ENCODE results near the gene NGFR. TPM values are rescaled to one million over a fixed set of nuclear protein-coding genes. Genes with fewer than 3 reads are reported as not detected.

Gene NGFR
- total RNA-seq, 1 experiment from 2014 or later: 2.7 TPM

- DNase-seq (ENCODE audit: low spot score): no peak
- in situ Hi-C loops (cut with HindIII; ENCODE audit: low sequenced_read_pairs): no loop called here
Observed at GRCh38 chr17:49511810-49512209, 16.7 kb downstream of the NGFR start.

DNA sequence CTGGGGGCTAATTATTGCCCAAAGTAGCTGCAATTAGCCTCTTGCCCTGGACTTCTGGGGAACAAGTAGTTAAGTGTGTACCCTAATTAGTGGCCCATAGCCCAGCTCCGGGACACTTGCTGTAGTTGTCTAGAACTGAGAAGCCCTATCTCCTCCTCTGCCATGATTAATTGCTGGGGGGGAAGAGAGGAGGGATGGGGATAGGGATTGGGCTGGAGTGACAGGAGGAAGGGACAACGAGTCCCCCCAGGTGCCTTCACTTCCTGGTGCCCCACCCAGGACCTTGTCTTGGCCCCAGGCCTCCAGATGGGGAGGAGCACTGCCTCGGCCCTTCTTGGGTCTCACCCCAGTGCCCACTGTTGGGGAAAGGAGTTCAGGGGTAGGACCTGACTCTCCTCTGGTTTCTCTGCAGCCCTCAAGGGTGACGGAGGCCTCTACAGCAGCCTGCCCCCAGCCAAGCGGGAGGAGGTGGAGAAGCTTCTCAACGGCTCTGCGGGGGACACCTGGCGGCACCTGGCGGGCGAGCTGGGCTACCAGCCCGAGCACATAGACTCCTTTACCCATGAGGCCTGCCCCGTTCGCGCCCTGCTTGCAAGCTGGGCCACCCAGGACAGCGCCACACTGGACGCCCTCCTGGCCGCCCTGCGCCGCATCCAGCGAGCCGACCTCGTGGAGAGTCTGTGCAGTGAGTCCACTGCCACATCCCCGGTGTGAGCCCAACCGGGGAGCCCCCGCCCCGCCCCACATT, 17.4 kb downstream of the NGFR start:
- in situ Hi-C loops (cut with HindIII; ENCODE audit: low sequenced_read_pairs): no loop called here
- DNase-seq (ENCODE audit: low spot score): no peak

DNA sequence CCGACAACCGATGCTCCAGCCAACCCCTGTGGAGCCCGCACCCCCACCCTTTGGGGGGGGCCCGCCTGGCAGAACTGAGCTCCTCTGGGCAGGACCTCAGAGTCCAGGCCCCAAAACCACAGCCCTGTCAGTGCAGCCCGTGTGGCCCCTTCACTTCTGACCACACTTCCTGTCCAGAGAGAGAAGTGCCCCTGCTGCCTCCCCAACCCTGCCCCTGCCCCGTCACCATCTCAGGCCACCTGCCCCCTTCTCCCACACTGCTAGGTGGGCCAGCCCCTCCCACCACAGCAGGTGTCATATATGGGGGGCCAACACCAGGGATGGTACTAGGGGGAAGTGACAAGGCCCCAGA, 17.9 kb downstream of the NGFR start:
- in situ Hi-C loops (cut with HindIII; ENCODE audit: low sequenced_read_pairs): no loop called here
- no peak for DNase-seq (ENCODE audit: low spot score)

GRCh38 chr17:49513641-49514040, 18.5 kb downstream of the NGFR start:
- no peak for DNase-seq (ENCODE audit: low spot score)
- in situ Hi-C loops (cut with HindIII; ENCODE audit: low sequenced_read_pairs): no loop called here

DNA sequence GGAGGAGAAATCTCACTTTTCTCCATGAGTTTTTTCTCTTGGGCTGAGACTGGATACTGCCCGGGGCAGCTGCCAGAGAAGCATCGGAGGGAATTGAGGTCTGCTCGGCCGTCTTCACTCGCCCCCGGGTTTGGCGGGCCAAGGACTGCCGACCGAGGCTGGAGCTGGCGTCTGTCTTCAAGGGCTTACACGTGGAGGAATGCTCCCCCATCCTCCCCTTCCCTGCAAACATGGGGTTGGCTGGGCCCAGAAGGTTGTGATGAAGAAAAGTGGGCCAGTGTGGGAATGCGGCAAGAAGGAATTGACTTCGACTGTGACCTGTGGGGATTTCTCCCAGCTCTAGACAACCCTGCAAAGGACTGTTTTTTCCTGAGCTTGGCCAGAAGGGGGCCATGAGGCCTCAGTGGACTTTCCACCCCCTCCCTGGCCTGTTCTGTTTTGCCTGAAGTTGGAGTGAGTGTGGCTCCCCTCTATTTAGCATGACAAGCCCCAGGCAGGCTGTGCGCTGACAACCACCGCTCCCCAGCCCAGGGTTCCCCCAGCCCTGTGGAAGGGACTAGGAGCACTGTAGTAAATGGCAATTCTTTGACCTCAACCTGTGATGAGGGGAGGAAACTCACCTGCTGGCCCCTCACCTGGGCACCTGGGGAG, 19.1 kb downstream of the NGFR start:
- in situ Hi-C loops (cut with HindIII; ENCODE audit: low sequenced_read_pairs): no loop called here
- no peak for DNase-seq (ENCODE audit: low spot score)

DNA sequence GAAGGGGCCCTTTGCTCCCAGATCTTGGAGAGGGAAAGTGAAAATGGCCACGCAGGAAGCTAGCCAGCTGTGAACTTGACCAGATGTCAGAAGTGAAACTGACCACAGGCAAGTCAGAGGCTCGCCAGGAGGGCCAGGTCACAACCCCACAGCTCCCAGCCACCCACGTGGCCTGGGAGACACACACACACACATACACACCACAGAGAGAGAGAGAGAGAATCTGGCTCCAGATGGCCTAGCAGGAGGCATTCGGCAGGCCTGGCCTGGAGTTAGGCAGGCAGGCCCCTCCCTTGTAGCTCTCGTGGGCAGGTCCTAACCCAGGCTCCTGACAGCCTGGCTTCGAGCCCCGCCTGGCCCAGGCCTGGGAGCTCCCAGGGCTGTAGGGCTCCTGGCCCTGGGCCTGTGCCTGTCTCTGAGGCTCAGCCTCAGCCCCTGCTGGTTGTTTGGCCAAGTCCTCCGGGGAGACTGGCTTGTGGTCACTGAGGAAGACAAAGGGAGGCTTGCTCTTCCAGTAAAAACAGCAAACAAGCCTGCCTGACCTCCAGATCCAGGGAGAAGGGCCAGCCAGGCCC, 20.2 kb downstream of the NGFR start:
- in situ Hi-C loops (cut with HindIII; ENCODE audit: low sequenced_read_pairs): no loop called here
- peak; percentile 98 for DNase-seq (ENCODE audit: low spot score)

DNA sequence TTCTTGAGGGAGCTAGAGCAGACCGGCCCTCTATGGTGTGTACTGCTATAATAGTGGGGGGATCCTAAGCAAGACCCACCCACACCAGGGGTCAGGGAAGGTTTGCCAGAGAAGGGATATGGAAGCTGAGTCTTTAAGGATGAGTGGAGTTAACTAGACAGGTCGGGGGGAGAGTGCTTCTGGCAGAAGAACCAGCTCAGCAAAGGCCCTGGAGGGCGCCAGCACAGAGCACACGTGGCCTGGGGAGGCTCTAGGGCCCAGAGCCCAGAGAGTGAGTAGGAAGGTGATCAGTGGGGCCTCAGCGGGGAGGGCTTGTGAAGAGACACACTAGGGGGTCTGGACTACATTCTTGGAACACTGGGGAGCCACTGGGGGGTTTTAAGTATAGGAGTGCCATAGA, 21.1 kb downstream of the NGFR start:
- DNase-seq (ENCODE audit: low spot score): no peak
- in situ Hi-C loops (cut with HindIII; ENCODE audit: low sequenced_read_pairs): no loop called here

- DNase-seq (ENCODE audit: low spot score): no peak
- in situ Hi-C loops (cut with HindIII; ENCODE audit: low sequenced_read_pairs): no loop called here
Observed at GRCh38 chr17:49518346-49519078, 23.4 kb downstream of the NGFR start.

DNA sequence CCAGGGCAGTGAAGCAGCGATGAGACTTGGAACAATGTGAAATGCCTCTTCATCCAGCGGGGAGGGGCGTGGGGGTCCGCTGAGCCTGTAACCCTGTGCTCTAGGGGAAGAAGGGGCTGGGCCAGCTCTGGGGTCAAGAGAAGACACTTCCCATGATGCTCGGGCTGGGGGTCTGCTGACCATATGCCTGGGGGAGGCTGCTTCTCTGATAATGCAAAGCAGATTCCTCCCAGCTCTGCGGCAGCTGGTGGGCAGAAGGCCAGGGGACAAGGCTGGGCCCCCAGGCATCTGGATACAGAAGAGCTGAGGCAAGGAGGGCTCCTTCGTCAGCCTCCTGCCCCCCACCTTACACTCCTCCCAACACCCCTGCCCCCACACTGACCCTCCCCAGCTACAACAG, 24.7 kb downstream of the NGFR start:
- in situ Hi-C loops (cut with HindIII; ENCODE audit: low sequenced_read_pairs): no loop called here
- no peak for DNase-seq (ENCODE audit: low spot score)

- in situ Hi-C loops (cut with HindIII; ENCODE audit: low sequenced_read_pairs): no loop called here
- DNase-seq (ENCODE audit: low spot score): no peak
Observed at GRCh38 chr17:49520386-49521087, 25.4 kb downstream of the NGFR start.

DNA sequence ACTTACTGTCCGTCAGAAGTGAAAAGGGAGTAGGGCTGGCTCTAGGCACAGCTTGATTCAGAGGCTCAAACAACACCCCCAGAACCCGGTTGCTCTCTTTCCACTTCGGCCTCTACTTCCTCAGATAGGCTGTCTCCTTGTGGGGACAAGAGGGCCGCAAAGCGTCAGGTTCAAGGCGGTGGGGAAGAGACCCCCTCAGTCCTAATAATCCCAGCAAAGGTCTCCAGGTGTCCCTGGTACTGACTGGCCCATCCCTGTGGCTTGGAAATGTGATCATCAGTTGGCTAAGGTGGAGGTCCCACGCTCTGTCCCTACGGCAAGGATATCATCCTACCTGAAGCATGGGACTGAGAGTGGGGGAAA, 26.0 kb downstream of the NGFR start:
- DNase-seq (ENCODE audit: low spot score): no peak
- in situ Hi-C loops (cut with HindIII; ENCODE audit: low sequenced_read_pairs): no loop called here

GRCh38 chr17:49521471-49522356, 26.6 kb downstream of the NGFR start:
- DNase-seq (ENCODE audit: low spot score): no peak

DNA sequence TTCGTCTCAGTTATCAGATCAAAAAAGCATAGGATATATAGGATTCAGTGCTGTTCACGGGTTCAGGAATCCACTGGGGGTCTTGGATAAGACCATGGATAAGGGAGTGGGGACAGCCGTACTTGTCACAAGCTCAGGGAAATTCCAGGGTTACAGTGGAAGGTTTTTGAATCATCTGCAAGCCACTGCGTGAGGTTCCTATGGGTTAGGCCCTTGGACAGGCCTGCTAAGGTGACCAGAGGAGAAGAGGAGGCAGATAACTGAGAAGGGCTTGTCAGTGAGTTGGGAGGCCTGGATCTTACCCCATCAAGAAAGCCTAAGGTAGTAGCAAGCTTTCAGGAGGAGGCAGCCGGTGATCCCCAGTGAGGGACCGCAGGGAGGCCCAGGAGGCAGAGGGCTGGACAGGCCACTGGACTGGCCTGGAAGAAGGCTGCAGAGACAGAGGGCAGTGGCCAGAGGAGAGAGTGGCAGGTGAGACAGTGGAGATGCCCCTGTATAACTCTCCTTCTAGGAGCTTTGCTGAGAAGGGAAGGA, 27.3 kb downstream of the NGFR start:
- DNase-seq (ENCODE audit: low spot score): no peak
- in situ Hi-C loops (cut with HindIII; ENCODE audit: low sequenced_read_pairs): no loop called here

More at GRCh38 chr17:49521471-49522356, 26.6 kb downstream of the NGFR start:
- in situ Hi-C loops (cut with HindIII; ENCODE audit: low sequenced_read_pairs): no loop called here

- in situ Hi-C loops (cut with HindIII; ENCODE audit: low sequenced_read_pairs): no loop called here
- no peak for DNase-seq (ENCODE audit: low spot score)
Observed at GRCh38 chr17:49523196-49523595, 28.1 kb downstream of the NGFR start.

DNA sequence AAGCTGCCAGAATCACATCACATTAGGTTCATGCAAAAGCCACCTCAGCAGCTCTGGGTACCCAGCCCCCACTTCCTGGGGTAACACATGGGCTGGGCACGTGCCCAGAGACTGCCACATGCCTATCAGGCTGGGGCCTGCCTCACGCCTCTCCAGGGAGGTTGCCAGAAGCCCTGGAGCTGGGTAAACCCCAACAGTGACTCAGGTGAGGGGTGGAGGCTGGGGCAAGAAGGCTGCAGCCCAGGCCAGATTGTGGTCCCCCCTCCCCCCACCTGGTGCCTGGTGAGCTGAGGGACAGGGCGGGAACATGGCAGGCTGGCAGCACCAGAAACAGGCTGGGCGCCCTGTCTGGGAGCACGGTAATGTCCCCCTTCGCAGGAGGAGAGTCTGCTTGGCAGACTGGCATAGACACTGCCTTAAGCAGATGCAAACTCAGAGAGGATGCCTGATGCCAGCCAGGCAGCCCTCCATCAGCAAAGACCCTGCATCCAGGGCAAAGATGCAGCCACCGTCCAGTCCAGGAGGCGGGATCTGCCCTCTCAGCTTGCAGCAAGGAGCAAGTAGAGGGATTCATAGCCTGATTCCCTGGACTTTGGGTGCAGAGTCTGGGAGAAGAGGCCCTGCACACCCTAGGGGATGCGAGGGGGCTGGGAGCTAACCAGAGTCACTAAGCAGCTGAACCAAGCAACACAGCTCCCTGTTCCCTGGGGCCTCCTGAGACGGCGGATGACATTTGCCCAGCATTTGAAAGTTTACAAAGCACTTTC, 28.8 kb downstream of the NGFR start:
- DNase-seq (ENCODE audit: low spot score): peak; percentile 56
- in situ Hi-C loops (cut with HindIII; ENCODE audit: low sequenced_read_pairs): no loop called here

DNA sequence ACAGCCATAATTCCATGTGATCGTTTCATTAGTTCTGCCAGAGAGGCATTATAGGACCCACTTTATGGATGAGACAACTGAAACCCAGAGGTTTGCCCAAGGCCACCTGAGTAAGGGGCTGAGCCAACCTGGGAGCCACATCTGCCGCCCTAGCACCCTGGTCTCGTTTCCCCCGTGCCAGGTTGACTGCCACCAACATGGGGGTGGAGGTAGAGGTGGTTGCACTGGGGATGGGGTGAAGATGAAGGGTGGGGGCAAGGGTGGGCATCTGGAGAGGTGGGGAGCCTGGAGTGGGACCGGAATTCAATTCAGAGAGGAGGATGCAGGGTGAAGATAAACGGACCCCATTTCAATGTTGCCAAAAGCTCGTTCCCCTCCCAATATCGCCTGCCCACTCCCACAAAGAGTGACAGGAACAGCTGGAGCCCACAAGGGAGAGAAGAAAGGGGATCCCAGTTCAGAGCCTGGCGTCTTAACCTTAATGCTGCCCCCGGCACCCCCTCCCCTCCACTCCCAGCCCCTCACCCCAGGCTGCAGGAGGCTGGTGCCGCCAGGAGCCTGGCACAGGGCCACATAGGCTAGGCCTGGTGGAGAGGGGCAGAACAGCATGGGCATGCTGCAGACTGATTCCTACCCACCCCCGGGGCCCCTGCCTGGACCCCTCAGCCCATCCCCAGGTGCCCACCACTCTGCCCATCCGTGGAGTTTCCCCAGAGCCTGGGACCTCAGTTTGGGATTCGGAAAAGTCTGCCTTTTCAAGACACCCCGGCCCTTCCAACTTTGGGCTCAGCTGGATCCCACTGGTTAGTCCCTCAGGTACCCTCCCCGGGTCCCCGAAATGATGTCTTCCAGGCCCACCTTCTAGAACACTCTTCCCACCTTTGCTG, 29.6 kb downstream of the NGFR start:
- no peak for DNase-seq (ENCODE audit: low spot score)
- in situ Hi-C loops (cut with HindIII; ENCODE audit: low sequenced_read_pairs): loop anchor here (5.0 kb wide), 1 partner anchor 87 kb away; no protein-coding TSS in a partner anchor
